Panc1 (cell line): ENCODE results near the gene ANK3.

ENCODE experiments used
- POLR2AphosphoS5 ChIP-seq: IDR thresholded peaks from 2 replicates; pipeline ENCODE4 v1.6.1; 2012; ENCODE audit warnings: mild to moderate bottlenecking, low read depth, low read length, moderate library complexity
- TF ChIP-seq, protein P1 (sequence below): fragments of 450-650 bp; IDR thresholded peaks from 2 replicates; pipeline ENCODE4 v1.5.1; 2017; ENCODE audit warnings: mild to moderate bottlenecking

DNA sequence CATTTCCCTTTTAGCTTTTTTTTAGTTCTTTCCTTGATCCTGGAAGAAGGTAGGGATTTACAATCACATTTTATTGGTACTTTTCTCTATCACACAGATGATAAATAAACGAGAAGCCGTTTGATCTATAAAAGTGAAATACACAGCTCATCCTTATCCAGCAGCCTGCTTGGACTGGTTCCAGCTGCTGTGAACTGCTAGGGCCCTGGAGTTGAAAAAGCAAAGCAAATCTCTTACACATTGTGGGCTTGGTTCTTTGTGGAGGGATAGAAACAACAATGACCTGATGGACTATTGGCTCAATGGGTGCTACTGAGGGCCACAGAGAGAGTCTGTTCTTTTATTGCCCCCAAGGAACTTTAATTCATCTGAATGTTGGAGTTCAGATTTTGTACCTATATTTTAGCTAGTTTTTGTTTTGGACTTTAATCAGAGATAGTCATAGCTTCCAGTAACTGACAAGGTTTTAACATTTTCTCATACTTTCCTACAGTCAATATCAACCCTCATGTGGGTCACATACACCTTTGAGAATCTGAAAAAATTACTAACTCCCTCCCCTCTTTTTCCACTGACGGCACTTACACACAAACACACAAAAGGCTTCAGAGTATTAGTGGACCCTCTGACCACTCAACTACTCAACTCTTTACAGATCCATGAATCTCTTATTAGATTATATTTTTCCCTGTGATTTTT lies 391.7 kb downstream of the ANK3 start:
- TF ChIP-seq, protein P1, sequence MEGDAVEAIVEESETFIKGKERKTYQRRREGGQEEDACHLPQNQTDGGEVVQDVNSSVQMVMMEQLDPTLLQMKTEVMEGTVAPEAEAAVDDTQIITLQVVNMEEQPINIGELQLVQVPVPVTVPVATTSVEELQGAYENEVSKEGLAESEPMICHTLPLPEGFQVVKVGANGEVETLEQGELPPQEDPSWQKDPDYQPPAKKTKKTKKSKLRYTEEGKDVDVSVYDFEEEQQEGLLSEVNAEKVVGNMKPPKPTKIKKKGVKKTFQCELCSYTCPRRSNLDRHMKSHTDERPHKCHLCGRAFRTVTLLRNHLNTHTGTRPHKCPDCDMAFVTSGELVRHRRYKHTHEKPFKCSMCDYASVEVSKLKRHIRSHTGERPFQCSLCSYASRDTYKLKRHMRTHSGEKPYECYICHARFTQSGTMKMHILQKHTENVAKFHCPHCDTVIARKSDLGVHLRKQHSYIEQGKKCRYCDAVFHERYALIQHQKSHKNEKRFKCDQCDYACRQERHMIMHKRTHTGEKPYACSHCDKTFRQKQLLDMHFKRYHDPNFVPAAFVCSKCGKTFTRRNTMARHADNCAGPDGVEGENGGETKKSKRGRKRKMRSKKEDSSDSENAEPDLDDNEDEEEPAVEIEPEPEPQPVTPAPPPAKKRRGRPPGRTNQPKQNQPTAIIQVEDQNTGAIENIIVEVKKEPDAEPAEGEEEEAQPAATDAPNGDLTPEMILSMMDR, result no peak
- TF ChIP-seq POLR2AphosphoS5, result no peak
